ENCODE measurements around the gene ATG9A. TPM values are rescaled to one million over a fixed set of nuclear protein-coding genes. Genes with fewer than 3 reads are reported as not detected.

ATG9A gene
- polyA plus RNA-seq, 3 donors, result 24.7 to 55.2 (median 26.3) TPM

DNA sequence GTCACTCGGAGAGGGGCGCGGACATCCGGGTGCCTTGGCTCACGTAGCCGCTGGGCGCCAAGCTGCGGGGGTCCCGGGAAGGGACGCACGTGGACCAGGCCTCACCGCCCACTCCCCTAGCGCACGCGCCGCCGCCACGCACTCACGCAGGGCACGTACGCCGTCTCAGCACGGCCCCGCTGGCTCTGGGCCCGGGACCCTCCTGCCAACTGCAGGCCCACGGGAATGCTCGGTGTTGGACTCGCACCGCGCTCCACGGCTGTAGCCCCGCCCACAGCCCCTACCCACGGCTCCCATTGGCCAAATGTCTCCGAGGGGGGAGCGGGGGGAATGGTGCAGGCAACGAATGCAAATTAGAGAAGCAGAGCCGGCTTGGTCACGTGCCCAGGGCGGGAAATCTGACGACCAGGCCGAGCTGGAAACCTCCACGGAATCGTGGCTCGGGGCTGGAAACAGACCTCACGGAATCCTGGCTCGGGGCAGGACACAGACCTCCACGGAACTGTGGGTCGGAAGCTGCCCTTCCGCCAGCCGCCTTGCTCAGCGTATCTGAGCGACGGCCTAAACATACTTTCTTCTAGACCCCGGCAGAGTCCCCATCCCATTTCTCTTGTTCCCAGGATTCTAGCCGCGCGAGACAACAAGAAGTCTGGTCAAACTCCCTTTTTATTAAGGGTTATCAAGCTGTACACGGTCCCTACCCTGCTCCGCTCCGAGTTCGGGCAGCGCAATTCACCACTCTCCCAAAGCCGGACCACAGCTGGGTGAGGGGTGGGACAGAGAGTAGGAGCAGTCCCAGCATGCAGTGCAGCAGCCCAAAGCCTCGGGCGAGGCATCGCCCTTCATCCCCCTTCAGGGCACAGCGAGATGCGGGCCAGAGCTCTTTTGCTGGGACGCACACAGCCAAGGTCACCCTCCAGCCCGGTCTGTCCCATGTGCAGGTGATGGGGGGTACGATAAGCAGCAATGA, 10.4 kb downstream of the ATG9A start, which contains the start of gene ABCB6:
Gene ABCB6 (minus strand): TSS at position 227 of the 970 bp plus-strand sequence. CDS start 285 bp downstream, outside the sequence.
- H4K20me1 ChIP-seq (ENCODE audit: insufficient read depth, low read length), result peaks cover 56% of the 10 kb centered on the region
- 6% methylated on average over 52 of the region's 71 CpGs for WGBS (ENCODE audit: insufficient coverage)
- H3K9me3 ChIP-seq (replicated peaks in 1 of 2; ENCODE audit: control insufficient read depth in 1 of 2, insufficient read depth in 1 of 2, low read length in 2 of 2), result peaks cover 0 to 5% of the 10 kb centered on the region in 2 donors
- no peaks in the 10 kb centered on the region for H3K79me2 ChIP-seq (ENCODE audit: insufficient read depth, low read length)
- Mint-ChIP-seq H3K4me3 (peak within 1 kb of the TSS; percentile 70 to 86), H3K4me1 (peaks cover 33% of the 10 kb centered on the region), H3K9me3 (peaks cover 0 to 19% (median 9%) of the 10 kb centered on the region in 7 donors), H3K27ac (peak within 1 kb of the TSS; percentile 37 to 87 (median 80)), H3K36me3 (peaks cover 57 to 64% of the 10 kb centered on the region in 2 donors), H3K27me3 (ENCODE audit: low read depth in 3 of 3) (peaks cover 49 to 62% (median 50%) of the 10 kb centered on the region in 3 donors)
- peak within 1 kb of the TSS in 1 of 2 donors; percentile 36 for H3K27ac ChIP-seq (ENCODE audit: low read depth in 1 of 2, low read length in 2 of 2)
- H3K27me3 ChIP-seq (ENCODE audit: control insufficient read depth in 2 of 2, insufficient read depth in 2 of 2, low read length in 2 of 2), result peaks cover 0 to 53% of the 10 kb centered on the region in 2 donors
- TF ChIP-seq, protein P1, sequence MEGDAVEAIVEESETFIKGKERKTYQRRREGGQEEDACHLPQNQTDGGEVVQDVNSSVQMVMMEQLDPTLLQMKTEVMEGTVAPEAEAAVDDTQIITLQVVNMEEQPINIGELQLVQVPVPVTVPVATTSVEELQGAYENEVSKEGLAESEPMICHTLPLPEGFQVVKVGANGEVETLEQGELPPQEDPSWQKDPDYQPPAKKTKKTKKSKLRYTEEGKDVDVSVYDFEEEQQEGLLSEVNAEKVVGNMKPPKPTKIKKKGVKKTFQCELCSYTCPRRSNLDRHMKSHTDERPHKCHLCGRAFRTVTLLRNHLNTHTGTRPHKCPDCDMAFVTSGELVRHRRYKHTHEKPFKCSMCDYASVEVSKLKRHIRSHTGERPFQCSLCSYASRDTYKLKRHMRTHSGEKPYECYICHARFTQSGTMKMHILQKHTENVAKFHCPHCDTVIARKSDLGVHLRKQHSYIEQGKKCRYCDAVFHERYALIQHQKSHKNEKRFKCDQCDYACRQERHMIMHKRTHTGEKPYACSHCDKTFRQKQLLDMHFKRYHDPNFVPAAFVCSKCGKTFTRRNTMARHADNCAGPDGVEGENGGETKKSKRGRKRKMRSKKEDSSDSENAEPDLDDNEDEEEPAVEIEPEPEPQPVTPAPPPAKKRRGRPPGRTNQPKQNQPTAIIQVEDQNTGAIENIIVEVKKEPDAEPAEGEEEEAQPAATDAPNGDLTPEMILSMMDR (IDR thresholded peaks at IDR 0.05), result no peak
- H3K4me3 ChIP-seq (replicated peaks in 1 of 3; ENCODE audit: low read depth in 2 of 3, low read length in 3 of 3), result peak within 1 kb of the TSS; percentile 38 to 79 (median 46)
- DNase-seq, result peak; percentile 76 to 84 (median 78)
- peaks cover 32 to 37% of the 10 kb centered on the region in 2 donors for H3K4me1 ChIP-seq (ENCODE audit: control insufficient read depth in 1 of 2, insufficient read depth in 2 of 2, low read length in 2 of 2)
- peaks cover 42 to 47% of the 10 kb centered on the region in 2 donors for H3K36me3 ChIP-seq (replicated peaks in 1 of 2; ENCODE audit: control insufficient read depth in 1 of 2, insufficient read depth in 2 of 2, low read length in 2 of 2)
- intact Hi-C loops (cut with micrococcal nuclease), result loop anchor here (5.0 kb wide), 2 partner anchors 33 to 42 kb away; partner anchors contain the start of genes TUBA4A (in 2 of the 2), TUBA4B (in 2 of the 2), CNPPD1 (in 1 of the 2) and RETREG2 (in 1 of the 2)
- peak within 1 kb of the TSS; percentile 46 for H3K9ac ChIP-seq (ENCODE audit: insufficient read depth, low read length, poor library complexity, severe bottlenecking)
- peak within 1 kb of the TSS; percentile 98 for H3K4me2 ChIP-seq (replicated peaks; ENCODE audit: extremely low read depth, low read length, poor library complexity, severe bottlenecking)
- H2AFZ ChIP-seq (ENCODE audit: insufficient read depth, low read depth, low read length, poor library complexity, severe bottlenecking), result peak within 1 kb of the TSS; percentile 66

DNA sequence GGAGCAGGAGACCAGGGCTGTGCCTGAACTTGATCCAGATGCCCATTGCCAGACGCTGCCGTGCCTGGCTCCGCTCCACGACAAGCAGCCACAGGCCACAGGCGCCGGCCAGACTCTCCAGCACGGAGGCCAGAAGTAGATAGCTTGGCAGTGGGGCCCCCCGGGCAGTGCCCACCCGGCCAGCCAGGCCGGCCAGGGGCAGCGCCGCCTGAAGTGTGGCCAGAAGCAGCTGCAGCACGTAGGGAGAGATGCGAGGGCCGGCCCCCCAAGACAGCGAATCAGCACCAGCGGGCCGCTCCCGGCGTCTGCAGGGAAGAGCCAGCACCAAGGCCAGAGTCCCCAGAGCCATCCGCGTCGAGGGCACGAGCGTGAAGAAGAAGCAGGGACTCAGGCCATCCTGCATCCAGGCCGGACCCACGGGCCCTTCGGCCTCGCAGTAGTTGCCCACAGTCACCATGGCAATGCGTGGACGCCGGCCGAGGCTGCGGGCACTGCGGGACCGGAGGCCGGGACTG, 11.2 kb downstream of the ATG9A start:
- peak overlapping the region in 1 of 2 donors; percentile 36 for H3K27ac ChIP-seq (ENCODE audit: low read depth in 1 of 2, low read length in 2 of 2)
- H3K4me3 Mint-ChIP-seq, result peak overlapping the region; percentile 70 to 86
- peaks cover 35 to 39% of the 10 kb centered on the region in 2 donors for H3K36me3 ChIP-seq (replicated peaks in 1 of 2; ENCODE audit: control insufficient read depth in 1 of 2, insufficient read depth in 2 of 2, low read length in 2 of 2)
- peak overlapping the region; percentile 38 to 79 (median 46) for H3K4me3 ChIP-seq (replicated peaks in 1 of 3; ENCODE audit: low read depth in 2 of 3, low read length in 3 of 3)
- H3K9me3 ChIP-seq (replicated peaks in 1 of 2; ENCODE audit: control insufficient read depth in 1 of 2, insufficient read depth in 1 of 2, low read length in 2 of 2), result peaks cover 0 to 5% of the 10 kb centered on the region in 2 donors
- intact Hi-C loops (cut with micrococcal nuclease), result loop anchor here (5.0 kb wide), 2 partner anchors 34 to 41 kb away; partner anchors contain the start of genes TUBA4A (in 2 of the 2), TUBA4B (in 2 of the 2), CNPPD1 (in 1 of the 2) and RETREG2 (in 1 of the 2)
- TF ChIP-seq, protein P1 (IDR thresholded peaks at IDR 0.05), result no peak
- H4K20me1 ChIP-seq (ENCODE audit: insufficient read depth, low read length), result peaks cover 48% of the 10 kb centered on the region
- under 1% methylated on average over 37 of the region's 37 CpGs for WGBS (ENCODE audit: insufficient coverage)
- H3K4me2 ChIP-seq (replicated peaks; ENCODE audit: extremely low read depth, low read length, poor library complexity, severe bottlenecking), result peak overlapping the region; percentile 98
- peaks cover 32 to 37% of the 10 kb centered on the region in 2 donors for H3K4me1 ChIP-seq (ENCODE audit: control insufficient read depth in 1 of 2, insufficient read depth in 2 of 2, low read length in 2 of 2)
- peak overlapping the region; percentile 46 for H3K9ac ChIP-seq (ENCODE audit: insufficient read depth, low read length, poor library complexity, severe bottlenecking)
- H3K4me1 Mint-ChIP-seq, result peaks cover 33% of the 10 kb centered on the region
- H2AFZ ChIP-seq (ENCODE audit: insufficient read depth, low read depth, low read length, poor library complexity, severe bottlenecking), result peak overlapping the region; percentile 66
- H3K27me3 Mint-ChIP-seq (ENCODE audit: low read depth in 3 of 3), result peaks cover 45 to 55% (median 46%) of the 10 kb centered on the region in 3 donors
- peak overlapping the region; percentile 37 to 87 (median 80) for H3K27ac Mint-ChIP-seq
- H3K27me3 ChIP-seq (ENCODE audit: control insufficient read depth in 2 of 2, insufficient read depth in 2 of 2, low read length in 2 of 2), result peaks cover 0 to 45% of the 10 kb centered on the region in 2 donors
- H3K36me3 Mint-ChIP-seq, result peaks cover 53 to 61% of the 10 kb centered on the region in 2 donors
- DNase-seq, result peak in 2 of 3 donors; percentile 15 to 32
- peaks cover 0 to 15% (median 5%) of the 10 kb centered on the region in 7 donors for H3K9me3 Mint-ChIP-seq
- no peaks in the 10 kb centered on the region for H3K79me2 ChIP-seq (ENCODE audit: insufficient read depth, low read length)
